HepG2 (cell line): ENCODE data around the gene RBBP8NL. TPM values are rescaled to one million over a fixed set of nuclear protein-coding genes. Genes with fewer than 3 reads are reported as not detected.

Experiments used
- ATAC-seq: fragments of 200-7000 bp; cut with Tn5 transposase; 3 replicates; pipeline ENCODE4 v1.9.1; 2020; ENCODE audit warnings: mild to moderate bottlenecking, moderate library complexity
- BruUV-seq: library from RNA; stranded (reverse); fragments of 400-500 nt; replicated peaks from 2 replicates; lab custom pipeline; 2021; lab: Mats Ljungman, UMichigan
- CTCF ChIA-PET: fragments of 300-600 bp; formaldehyde crosslinking; extraction: SDS; loops from one replicate; lab custom pipeline; 2021; ENCODE audit warnings: low total read pairs, inconsistent platforms, low intra/inter-chr PET ratio; lab: Yijun Ruan, JAX
- POLR2A ChIA-PET: fragments of 350-600 bp; sonication (Branson Sonifier 250); formaldehyde crosslinking; loops from one replicate; lab custom pipeline; 2020; ENCODE audit warnings: antibody characterized with exemption, inconsistent platforms; lab: Yijun Ruan, JAX
- DNase-seq: peaks from one replicate; pipeline ENCODE4 v3.0.0-alpha.2; 2015; ENCODE audit warnings: low spot score
- FAIRE-seq: peaks from 3 replicates; lab custom pipeline; 2011; peaks lifted over from hg19 to GRCh38; lab: Jason Lieb, UNC
- H2AFZ ChIP-seq: one replicate; pipeline ENCODE4 v1.6.1; 2011; ENCODE audit warnings: low read length, inconsistent platforms
- H3K27ac ChIP-seq: fragments of 300-600 bp; 3 replicates; pipeline ENCODE4 v1.8.0; 2011; ENCODE audit warnings: mixed run types, mild to moderate bottlenecking, mixed read lengths, low read length, inconsistent platforms; ENCODE audit not compliant: insufficient read depth; ENCODE audit errors: extremely low read length
- H3K27me3 ChIP-seq, 2 experiments: fragments of 200-600 bp in 1 of 2; 2 replicates in 1 of 2; 3 replicates in 1 of 2; pipeline versions ENCODE4 v1.6.0 to v1.8.0; 2011; ENCODE audit warnings: low read length in 2 of 2, mild to moderate bottlenecking in 2 of 2, moderate library complexity in 2 of 2, inconsistent platforms in 1 of 2; ENCODE audit not compliant: insufficient read depth in 2 of 2, control insufficient read depth in 1 of 2
- H3K36me3 ChIP-seq, 2 experiments: fragments of 200-600 bp in 1 of 2; replicated peaks in 1 of 2; 2 replicates in 1 of 2; 3 replicates in 1 of 2; pipeline versions ENCODE4 v1.5.1 to v1.8.0; 2011; ENCODE audit warnings: low read length in 2 of 2, inconsistent platforms in 1 of 2; ENCODE audit not compliant: insufficient read depth in 2 of 2, control insufficient read depth in 1 of 2
- H3K4me1 ChIP-seq: 2 replicates; pipeline ENCODE4 v1.5.1; 2012; ENCODE audit warnings: low read length, inconsistent platforms; ENCODE audit not compliant: insufficient read depth
- H3K4me2 ChIP-seq: 2 replicates; pipeline ENCODE4 v1.6.0; 2011; ENCODE audit warnings: low read depth, low read length, inconsistent platforms
- H3K4me3 ChIP-seq, 3 experiments: fragments of 200-600 bp in 1 of 3; sonication (generic), shearing (Covaris generic) in 1 of 3; replicated peaks in 1 of 3; 2 replicates each; pipeline ENCODE4 v1.5.1; 2011 to 2016; ENCODE audit warnings: low read length in 3 of 3, inconsistent platforms in 2 of 3, low read depth in 2 of 3, mild to moderate bottlenecking in 2 of 3, control low read depth in 1 of 3, mixed read lengths in 1 of 3; ENCODE audit not compliant: insufficient read depth in 1 of 3
- H3K79me2 ChIP-seq: one replicate; pipeline ENCODE4 v1.6.1; 2011; ENCODE audit warnings: low read length, inconsistent platforms; ENCODE audit not compliant: insufficient read depth
- H3K9ac ChIP-seq: 2 replicates; pipeline ENCODE4 v1.6.0; 2011; ENCODE audit warnings: mild to moderate bottlenecking, low read depth, low read length, inconsistent platforms; ENCODE audit not compliant: insufficient read depth
- H3K9me3 ChIP-seq: 2 replicates; pipeline ENCODE4 v1.5.1; 2012; ENCODE audit warnings: mild to moderate bottlenecking, low read length
- H4K20me1 ChIP-seq: 2 replicates; pipeline ENCODE4 v1.6.0; 2011; ENCODE audit warnings: inconsistent platforms, mild to moderate bottlenecking, low read length, moderate library complexity; ENCODE audit not compliant: insufficient read depth
- AGO1 ChIP-seq: fragments of 200-400 bp; formaldehyde crosslinking; IDR thresholded peaks from 2 replicates; pipeline ENCODE4 v1.6.1; 2017; ENCODE audit warnings: mild to moderate bottlenecking, low read depth, low read length, moderate library complexity; ENCODE audit not compliant: poor library complexity, severe bottlenecking
- ETV6 ChIP-seq: sonication (generic); formaldehyde crosslinking; conservative IDR thresholded peaks from 2 replicates; pipeline ENCODE4 v1.4.0; 2020; ENCODE audit warnings: missing genetic modification reagents
- HNRNPL ChIP-seq: fragments of 200-400 bp; formaldehyde crosslinking; IDR thresholded peaks from 2 replicates; pipeline ENCODE4 v1.6.1; 2017; ENCODE audit warnings: mild to moderate bottlenecking, low read depth, low read length
- IKZF4 ChIP-seq: sonication (generic); formaldehyde crosslinking; IDR thresholded peaks from 2 replicates; pipeline ENCODE4 v1.5.1; 2020; ENCODE audit warnings: borderline replicate concordance, mild to moderate bottlenecking, low read depth, missing genetic modification reagents; ENCODE audit errors: not compliant biosample characterization
- KLF13 ChIP-seq: sonication (generic); formaldehyde crosslinking; IDR thresholded peaks from 2 replicates; pipeline ENCODE4 v1.4.0; 2020; ENCODE audit warnings: mild to moderate bottlenecking, missing genetic modification reagents
- MBNL3 ChIP-seq: fragments of 250-450 bp; sonication (Bioruptor Pico); conservative IDR thresholded peaks from 2 replicates; pipeline ENCODE4 v1.8.0; 2022; ENCODE audit warnings: mild to moderate bottlenecking, inconsistent platforms
- MTA1 ChIP-seq: sonication (generic); formaldehyde crosslinking; IDR thresholded peaks from 2 replicates; pipeline ENCODE4 v1.4.0; 2020; ENCODE audit warnings: missing genetic modification reagents, mild to moderate bottlenecking, borderline replicate concordance
- MTF1 ChIP-seq: sonication (generic); formaldehyde crosslinking; IDR thresholded peaks from 2 replicates; pipeline ENCODE4 v1.5.0; 2020; ENCODE audit warnings: missing genetic modification reagents
- NBN ChIP-seq: fragments of 450-650 bp; conservative IDR thresholded peaks from 2 replicates; pipeline ENCODE4 v1.6.1; 2017
- NCOR1 ChIP-seq: fragments of 200-600 bp; sonication (generic); IDR thresholded peaks from 2 replicates; pipeline ENCODE4 v1.7.0; 2017; ENCODE audit warnings: antibody characterized with exemption, low read length, borderline replicate concordance
- NONO ChIP-seq, 2 experiments: fragments of 450-650 bp in 1 of 2; sonication (generic) in 1 of 2; formaldehyde crosslinking in 1 of 2; IDR thresholded peaks in 1 of 2; conservative IDR thresholded peaks in 1 of 2; 2 replicates each; pipeline versions ENCODE4 v1.6.1 to v1.8.0; 2017 to 2022; ENCODE audit warnings: mild to moderate bottlenecking in 1 of 2, missing genetic modification reagents in 1 of 2, moderate library complexity in 1 of 2
- POGK ChIP-seq: sonication (generic); formaldehyde crosslinking; conservative IDR thresholded peaks from 2 replicates; pipeline ENCODE4 v1.8.0; 2022; ENCODE audit warnings: mild to moderate bottlenecking, moderate library complexity, missing genetic modification reagents
- SCMH1 ChIP-seq: sonication (generic); formaldehyde crosslinking; IDR thresholded peaks from 2 replicates; pipeline ENCODE4 v1.9.0; 2021; ENCODE audit warnings: missing genetic modification reagents, mild to moderate bottlenecking, borderline replicate concordance
- THRA ChIP-seq: sonication (generic); formaldehyde crosslinking; IDR thresholded peaks from 2 replicates; pipeline ENCODE4 v1.4.0; 2020; ENCODE audit warnings: missing genetic modification reagents, borderline replicate concordance
- ZFAT ChIP-seq: sonication (generic); formaldehyde crosslinking; conservative IDR thresholded peaks from 2 replicates; pipeline ENCODE4 v1.8.1; 2023; ENCODE audit warnings: missing genetic modification reagents, inconsistent platforms
- ZNF263 ChIP-seq: sonication (generic); formaldehyde crosslinking; IDR thresholded peaks from 2 replicates; pipeline ENCODE4 v1.4.0; 2020; ENCODE audit warnings: missing genetic modification reagents
- ZNF776 ChIP-seq: sonication (generic); formaldehyde crosslinking; IDR thresholded peaks from 2 replicates; pipeline ENCODE4 v1.4.0; 2020; ENCODE audit warnings: mild to moderate bottlenecking, missing genetic modification reagents
- WGBS: methylation state at CpG from one replicate; pipeline ENCODE4 v1.1.6; 2017; ENCODE audit warnings: low lambda C conversion rate; 5-methylcytosine and 5-hydroxymethylcytosine counted together
- in situ Hi-C: cut with HindIII; loops from 2 replicates; pipeline ENCODE4 v1.10.0; 2017; ENCODE audit warnings: low pct_unique_long_range_greater_than_20kb; ENCODE audit not compliant: extremely low pct_ligation_motif_present
- intact Hi-C: fragments of 100-400 bp; cut with micrococcal nuclease; formaldehyde crosslinking; loops from one replicate; pipeline ENCODE4 v1.10.0; 2022; ENCODE audit not compliant: unreplicated experiment
- polyA plus RNA-seq, 8 experiments: library from polyadenylated mRNA; depleted of rRNA in 3 of 8; stranded (reverse) in 7 of 8; unstranded in 1 of 8; fragments of >200 nt; fragmentation: Illumina TruSeq in 4 of 8; extraction: Trizol in 4 of 8; gene quantifications; 2 replicates each; pipeline versions ENCODE4 v1.2.1 to v1.2.3, GENCODE V29; 2011 to 2016; ENCODE audit warnings: low read depth in 4 of 8, missing spikeins in 1 of 8, mixed read lengths in 1 of 8; ENCODE audit not compliant: insufficient read depth in 1 of 8
- total RNA-seq, 5 experiments: library from RNA; depleted of rRNA; stranded (reverse); fragments of >200 nt; fragmentation: Illumina TruSeq; extraction: Trizol; gene quantifications; 2 replicates each; pipeline ENCODE4 v1.2.3, GENCODE V29; 2016; ENCODE audit warnings: low read depth in 1 of 5
- TF ChIP-seq, protein P1 (sequence below): sonication (generic); formaldehyde crosslinking; IDR thresholded peaks from 2 replicates; pipeline ENCODE4 v1.5.1; 2020; ENCODE audit warnings: missing genetic modification reagents, mild to moderate bottlenecking, borderline replicate concordance

Gene RBBP8NL
- total and polyA plus RNA-seq, 2 of the 13 experiments (the other 11 are each of a cell fraction or from before 2014, with no cell fraction given): 0.69 to 0.86 TPM

DNA sequence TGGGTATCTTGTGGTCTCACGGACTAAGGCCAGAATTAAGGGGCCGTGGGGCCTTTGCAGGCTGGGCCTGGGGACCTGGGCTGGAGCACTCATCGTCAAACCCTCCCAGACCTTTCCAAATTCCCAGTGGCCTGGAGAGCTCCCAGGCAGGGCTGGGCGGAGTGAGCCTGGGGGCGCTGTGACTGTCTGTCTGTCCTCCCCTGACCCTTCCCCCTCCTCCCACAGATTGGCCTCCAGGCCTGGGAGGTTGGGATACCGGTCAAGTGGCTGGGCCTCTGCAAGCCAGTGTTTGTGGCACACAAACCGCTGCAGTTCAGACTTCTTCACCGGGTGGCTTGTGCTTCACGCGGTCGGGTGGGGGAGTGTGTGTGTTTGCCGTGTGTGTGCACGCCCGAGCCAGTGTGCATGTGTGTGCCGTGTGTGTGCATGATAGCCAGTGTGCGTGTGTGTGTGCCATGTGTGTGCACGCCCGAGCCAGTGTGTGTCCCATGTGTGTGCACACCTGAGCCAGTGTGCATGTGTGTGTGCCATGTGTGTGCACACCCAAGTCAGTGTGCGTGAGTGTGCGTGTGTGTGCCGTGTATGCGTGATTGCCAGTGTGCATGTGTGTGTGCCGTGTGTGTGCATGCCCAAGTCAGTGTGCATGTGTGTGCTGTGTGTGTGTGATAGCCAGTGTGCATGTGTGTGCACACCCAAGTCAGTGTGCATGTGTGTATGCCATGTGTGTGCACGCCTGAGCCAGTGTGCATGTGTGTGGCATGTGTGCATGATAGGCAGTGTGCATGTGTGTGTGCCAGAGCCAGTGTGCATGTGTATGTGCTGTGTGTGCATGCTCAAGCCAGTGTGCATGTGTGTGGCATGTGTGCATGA is 6.3 kb downstream of the RBBP8NL start:
- in situ Hi-C loops: no loop called here
- no peaks in the 10 kb centered on the region; the same call in 1 of the 2 replicates for H4K20me1 ChIP-seq
- ATAC-seq: no peak; the same call in 2 of the 3 replicates
- no peaks in the 10 kb centered on the region for H3K9me3 ChIP-seq
- no peak overlapping the region for H3K27ac ChIP-seq
- H3K4me2 ChIP-seq: no peak overlapping the region
- 48% methylated on average over 22 of the region's 24 CpGs for WGBS
- no peaks in the 10 kb centered on the region for H3K79me2 ChIP-seq
- peak; percentile 23 for FAIRE-seq
- no peak overlapping the region for H2AFZ ChIP-seq
- no peak overlapping the region for H3K9ac ChIP-seq
- H3K27me3 ChIP-seq: peaks cover 24 to 78% of the 10 kb centered on the region in 2 experiments; a peak in 4 of 5 replicates
- BruUV-seq: no TSS peak
- no peaks in the 10 kb centered on the region for H3K36me3 ChIP-seq
- H3K4me3 ChIP-seq: no peak overlapping the region
- no peak for DNase-seq
- H3K4me1 ChIP-seq: 0 out of 2 replicates have a peak, but pooled peaks cover 5% of the 10 kb centered on the region
- ChIA-PET POLR2A (no interaction called here), CTCF (no interaction called here)
- intact Hi-C loops: no loop called here
- TF ChIP-seq MTA1 (CRISPR knock-in tag): peak; percentile 56; the same call in 1 of the 2 replicates
- TF ChIP-seq MBNL3 (CRISPR knock-in tag): no peak
- peak; percentile 54; the same call in 1 of the 2 replicates for TF ChIP-seq THRA
- TF ChIP-seq SCMH1 (CRISPR knock-in tag): no peak
- TF ChIP-seq IKZF4 (CRISPR knock-in tag): no peak
- TF ChIP-seq NBN: peak; percentile 46; the same call in 1 of the 2 replicates
- TF ChIP-seq AGO1: no peak
- TF ChIP-seq NONO (IDR thresholded peaks at IDR 0.05): no peak
- no peak for TF ChIP-seq NONO (CRISPR knock-in tag; conservative IDR thresholded peaks at IDR 0.05)
- peak; percentile 81 for TF ChIP-seq ZNF263 (CRISPR knock-in tag)
- TF ChIP-seq HNRNPL: 0 out of 2 replicates have a peak, but pooled peaks have one; percentile 27
- TF ChIP-seq MTF1: no peak
- no peak for TF ChIP-seq NCOR1
- no peak for TF ChIP-seq ETV6 (CRISPR knock-in tag)
- TF ChIP-seq POGK: no peak
- TF ChIP-seq ZNF776: 0 out of 2 replicates have a peak, but pooled peaks have one; percentile 48
- TF ChIP-seq, protein P1, sequence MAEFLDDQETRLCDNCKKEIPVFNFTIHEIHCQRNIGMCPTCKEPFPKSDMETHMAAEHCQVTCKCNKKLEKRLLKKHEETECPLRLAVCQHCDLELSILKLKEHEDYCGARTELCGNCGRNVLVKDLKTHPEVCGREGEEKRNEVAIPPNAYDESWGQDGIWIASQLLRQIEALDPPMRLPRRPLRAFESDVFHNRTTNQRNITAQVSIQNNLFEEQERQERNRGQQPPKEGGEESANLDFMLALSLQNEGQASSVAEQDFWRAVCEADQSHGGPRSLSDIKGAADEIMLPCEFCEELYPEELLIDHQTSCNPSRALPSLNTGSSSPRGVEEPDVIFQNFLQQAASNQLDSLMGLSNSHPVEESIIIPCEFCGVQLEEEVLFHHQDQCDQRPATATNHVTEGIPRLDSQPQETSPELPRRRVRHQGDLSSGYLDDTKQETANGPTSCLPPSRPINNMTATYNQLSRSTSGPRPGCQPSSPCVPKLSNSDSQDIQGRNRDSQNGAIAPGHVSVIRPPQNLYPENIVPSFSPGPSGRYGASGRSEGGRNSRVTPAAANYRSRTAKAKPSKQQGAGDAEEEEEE: no peak
- TF ChIP-seq ZFAT: no peak
- TF ChIP-seq KLF13 (CRISPR knock-in tag): 0 out of 2 replicates have a peak, but pooled peaks have one; percentile 72
